ENCODE data around the gene GRIN3B. TPM values are rescaled to one million over a fixed set of nuclear protein-coding genes. Genes with fewer than 3 reads are reported as not detected.

Gene GRIN3B
- total RNA-seq, 2 experiments from 2014 or later, result 0.10 TPM; not detected in 1

GRCh38 chr19:1026783-1027649 lies 26.8 kb downstream of the GRIN3B start:
- Mint-ChIP-seq H3K9me3 (no peaks in the 10 kb centered on the region), H3K36me3 (ENCODE audit: low read depth) (peaks cover 6% of the 10 kb centered on the region), H3K27ac (peak overlapping the region; percentile 87), H3K4me3 (peak overlapping the region; percentile 89), H3K4me1 (ENCODE audit: low read depth) (peaks cover 20% of the 10 kb centered on the region), H3K27me3 (ENCODE audit: low read depth) (no peaks in the 10 kb centered on the region)
- CTCF ChIA-PET, result interaction anchor here (0.7 to 1.4 kb wide), 2 partner anchors 72 to 217 kb away, joined by 3 to 4 read pairs; no protein-coding TSS in a partner anchor
- DNase-seq, result peak; percentile 47
- intact Hi-C loops (cut with micrococcal nuclease), result loop anchor here (1.0 to 10.0 kb wide), 2 partner anchors 13 to 378 kb away; partner anchors contain the start of genes ABCA7, DAZAP1 and GAMT

GRCh38 chr19:1027650-1028061 lies 27.4 kb downstream of the GRIN3B start:
- Mint-ChIP-seq H3K27me3 (ENCODE audit: low read depth) (no peaks in the 10 kb centered on the region), H3K4me3 (peak overlapping the region; percentile 89), H3K9me3 (no peaks in the 10 kb centered on the region), H3K4me1 (ENCODE audit: low read depth) (peaks cover 20% of the 10 kb centered on the region), H3K36me3 (ENCODE audit: low read depth) (peaks cover 13% of the 10 kb centered on the region), H3K27ac (peak overlapping the region; percentile 76)
- CTCF ChIA-PET, result interaction anchor here (0.6 kb wide), 1 partner anchor 956 kb away, joined by 6 read pairs; no protein-coding TSS in a partner anchor
- DNase-seq, result no peak
- intact Hi-C loops (cut with micrococcal nuclease), result loop anchor here (10.0 kb wide), 1 partner anchor 377 kb away; the partner anchor contains the start of genes DAZAP1 and GAMT

GRCh38 chr19:1028062-1028926 lies 28.1 kb downstream of the GRIN3B start:
- H3K36me3 Mint-ChIP-seq (ENCODE audit: low read depth), result peaks cover 18% of the 10 kb centered on the region
- H3K4me3 Mint-ChIP-seq, result peak overlapping the region; percentile 89
- no peaks in the 10 kb centered on the region for H3K27me3 Mint-ChIP-seq (ENCODE audit: low read depth)
- intact Hi-C loops (cut with micrococcal nuclease), result loop anchor here (10.0 kb wide), 1 partner anchor 377 kb away; the partner anchor contains the start of genes DAZAP1 and GAMT
- H3K27ac Mint-ChIP-seq, result peak overlapping the region; percentile 76
- CTCF ChIA-PET, result interaction anchor here (0.6 to 1.1 kb wide), 6 partner anchors 37 to 956 kb away, joined by 3 to 6 read pairs (median 3); no protein-coding TSS in a partner anchor
- H3K9me3 Mint-ChIP-seq, result no peaks in the 10 kb centered on the region
- peak; percentile 69 for DNase-seq
- H3K4me1 Mint-ChIP-seq (ENCODE audit: low read depth), result peaks cover 24% of the 10 kb centered on the region

GRCh38 chr19:1032264-1032867 lies 32.1 kb downstream of the GRIN3B start:
- no peak for DNase-seq
- H3K36me3 Mint-ChIP-seq (ENCODE audit: low read depth), result peaks cover 35% of the 10 kb centered on the region
- CTCF ChIA-PET, result interaction anchor here (0.5 to 0.7 kb wide), 2 partner anchors 140 to 249 kb away, joined by 3 read pairs; partner anchors contain the start of gene MED16
- H3K9me3 Mint-ChIP-seq, result no peaks in the 10 kb centered on the region
- H3K4me3 Mint-ChIP-seq, result no peak overlapping the region
- H3K4me1 Mint-ChIP-seq (ENCODE audit: low read depth), result peaks cover 28% of the 10 kb centered on the region
- intact Hi-C loops (cut with micrococcal nuclease), result no loop called here
- H3K27ac Mint-ChIP-seq, result no peak overlapping the region
- no peaks in the 10 kb centered on the region for H3K27me3 Mint-ChIP-seq (ENCODE audit: low read depth)

- no peaks in the 10 kb centered on the region for H3K27me3 Mint-ChIP-seq (ENCODE audit: low read depth)
- CTCF ChIA-PET, result no interaction called here
- H3K27ac Mint-ChIP-seq, result no peak overlapping the region
- H3K4me3 Mint-ChIP-seq, result no peak overlapping the region
- DNase-seq, result no peak
- peaks cover 41% of the 10 kb centered on the region for H3K36me3 Mint-ChIP-seq (ENCODE audit: low read depth)
- peaks cover 39% of the 10 kb centered on the region for H3K4me1 Mint-ChIP-seq (ENCODE audit: low read depth)
- H3K9me3 Mint-ChIP-seq, result no peaks in the 10 kb centered on the region
- intact Hi-C loops (cut with micrococcal nuclease), result no loop called here
These were observed 35.9 kb downstream of the GRIN3B start for GRCh38 chr19:1035998-1036621.

- Mint-ChIP-seq H3K4me1 (ENCODE audit: low read depth) (peaks cover 47% of the 10 kb centered on the region), H3K27ac (peak overlapping the region; percentile 78), H3K27me3 (ENCODE audit: low read depth) (no peaks in the 10 kb centered on the region), H3K4me3 (peak overlapping the region; percentile 94), H3K36me3 (ENCODE audit: low read depth) (peaks cover 34% of the 10 kb centered on the region), H3K9me3 (no peaks in the 10 kb centered on the region)
- CTCF ChIA-PET, result interaction anchor here (0.7 kb wide), 1 partner anchor 30 kb away, joined by 3 read pairs; no protein-coding TSS in a partner anchor
- DNase-seq, result no peak
- intact Hi-C loops (cut with micrococcal nuclease), result loop anchor here (2.0 kb wide), 2 partner anchors 31 to 39 kb away; no protein-coding TSS in a partner anchor
These were observed 37.4 kb downstream of the GRIN3B start for GRCh38 chr19:1037621-1038064.

- intact Hi-C loops (cut with micrococcal nuclease), result loop anchor here (2.0 kb wide), 2 partner anchors 30 to 38 kb away; no protein-coding TSS in a partner anchor
These were observed 38.9 kb downstream of the GRIN3B start for GRCh38 chr19:1038978-1039645.

GRCh38 chr19:1039646-1040475 lies 39.6 kb downstream of the GRIN3B start, which contains the start of gene ABCA7:
TSS of gene ABCA7 (plus strand) at chr19:1040107. CDS start at chr19:1041362, 1,255 bp downstream.
- Mint-ChIP-seq H3K4me1 (ENCODE audit: low read depth) (peaks cover 41% of the 10 kb centered on the region), H3K27ac (peak within 1 kb of the TSS; percentile 65), H3K36me3 (ENCODE audit: low read depth) (peaks cover 27% of the 10 kb centered on the region), H3K9me3 (no peaks in the 10 kb centered on the region), H3K27me3 (ENCODE audit: low read depth) (no peaks in the 10 kb centered on the region), H3K4me3 (peak within 1 kb of the TSS; percentile 94)
- CTCF ChIA-PET, result interaction anchor here (1.1 to 1.2 kb wide), 3 partner anchors 10 to 204 kb away, joined by 3 to 4 read pairs (median 3); no protein-coding TSS in a partner anchor
- intact Hi-C loops (cut with micrococcal nuclease), result loop anchor here (1.0 to 2.0 kb wide), 5 partner anchors 14 to 55 kb away; partner anchors contain the start of genes CNN2, POLR2E, RNU6-2 and TMEM259
- peak; percentile 100 for DNase-seq

More at GRCh38 chr19:1038978-1039645, 38.9 kb downstream of the GRIN3B start:
- Mint-ChIP-seq H3K27me3 (ENCODE audit: low read depth) (no peaks in the 10 kb centered on the region), H3K4me1 (ENCODE audit: low read depth) (peaks cover 41% of the 10 kb centered on the region), H3K36me3 (ENCODE audit: low read depth) (peaks cover 27% of the 10 kb centered on the region), H3K27ac (peak overlapping the region; percentile 60), H3K9me3 (no peaks in the 10 kb centered on the region), H3K4me3 (peak overlapping the region; percentile 94)
- no peak for DNase-seq
- CTCF ChIA-PET, result interaction anchor here (1.1 kb wide), 2 partner anchors 9 to 25 kb away, joined by 3 to 4 read pairs; no protein-coding TSS in a partner anchor

- CTCF ChIA-PET, result interaction anchor here (0.6 to 1.2 kb wide), 3 partner anchors 10 to 423 kb away, joined by 3 to 4 read pairs (median 4); no protein-coding TSS in a partner anchor
- Mint-ChIP-seq H3K36me3 (ENCODE audit: low read depth) (peaks cover 25% of the 10 kb centered on the region), H3K27ac (no peak overlapping the region), H3K4me1 (ENCODE audit: low read depth) (peaks cover 40% of the 10 kb centered on the region), H3K4me3 (peak overlapping the region; percentile 94), H3K27me3 (ENCODE audit: low read depth) (no peaks in the 10 kb centered on the region), H3K9me3 (no peaks in the 10 kb centered on the region)
- intact Hi-C loops (cut with micrococcal nuclease), result loop anchor here (1.0 to 2.0 kb wide), 3 partner anchors 14 to 54 kb away; partner anchors contain the start of genes CNN2, POLR2E, RNU6-2 and TMEM259
- DNase-seq, result peak; percentile 95
These were observed 40.5 kb downstream of the GRIN3B start for GRCh38 chr19:1040476-1041271.
